ENCODE measurements around the gene MTA3. TPM values are rescaled to one million over a fixed set of nuclear protein-coding genes. Genes with fewer than 3 reads are reported as not detected.

Gene MTA3
- total RNA-seq, 2 experiments from 2014 or later, result 27.0 to 30.9 TPM

GRCh38 chr2:42784204-42784880 is 215.9 kb downstream of the MTA3 start:
- ChIA-PET POLR2A (no interaction called here), CTCF (no interaction called here)
- Histone ChIP-seq H3K4me3 (ENCODE audit: low read length) (no peak overlapping the region), H3K9me3 (ENCODE audit: control insufficient read depth in 1 of 2, insufficient read depth in 1 of 2, low read length in 2 of 2) (peaks cover 0 to 11% of the 10 kb centered on the region in 2 experiments), H3K27me3 (ENCODE audit: control insufficient read depth in 1 of 2, insufficient read depth in 2 of 2, low read length in 2 of 2) (peaks cover 2 to 3% of the 10 kb centered on the region in 2 experiments), H3K4me1 (ENCODE audit: insufficient read depth, low read length) (no peaks in the 10 kb centered on the region), H3K27ac (ENCODE audit: low read depth in 1 of 2, low read length in 2 of 2) (no peak overlapping the region), H3K36me3 (ENCODE audit: insufficient read depth, low read length) (no peaks in the 10 kb centered on the region)
- no peaks in the 10 kb centered on the region for H3K4me1 Mint-ChIP-seq (ENCODE audit: low read depth)
- H3K36me3 Mint-ChIP-seq (ENCODE audit: low read depth), result peaks cover 11% of the 10 kb centered on the region
- H3K27me3 Mint-ChIP-seq, result peaks cover 16% of the 10 kb centered on the region
- no peak overlapping the region for H3K4me3 Mint-ChIP-seq
- DNase-seq, result no peak
- no peak for ATAC-seq (ENCODE audit: poor library complexity)
- H3K9me3 Mint-ChIP-seq, result no peaks in the 10 kb centered on the region
- no peak for TF ChIP-seq CTCF (IDR thresholded peaks at IDR 0.05)
- intact Hi-C loops (cut with DNase I, micrococcal nuclease), result no loop called here
- no peak overlapping the region for H3K27ac Mint-ChIP-seq

- intact Hi-C loops (cut with DNase I, micrococcal nuclease), result loop anchor here in 1 of 2 experiments (5.0 kb wide), 1 partner anchor 39 kb away; no protein-coding TSS in a partner anchor
- H3K4me1 ChIP-seq (ENCODE audit: insufficient read depth, low read length), result peaks cover 3% of the 10 kb centered on the region
- ATAC-seq (ENCODE audit: poor library complexity) (no peak), DNase-seq (no peak)
- ChIA-PET CTCF (no interaction called here), POLR2A (no interaction called here)
- no peak overlapping the region for H3K4me3 Mint-ChIP-seq
- H3K9me3 ChIP-seq (ENCODE audit: control insufficient read depth in 1 of 2, insufficient read depth in 1 of 2, low read length in 2 of 2), result peaks cover 0 to 3% of the 10 kb centered on the region in 2 experiments
- no peak overlapping the region for H3K27ac ChIP-seq (ENCODE audit: low read depth in 1 of 2, low read length in 2 of 2)
- H3K36me3 Mint-ChIP-seq (ENCODE audit: low read depth), result peaks cover 7% of the 10 kb centered on the region
- no peak for TF ChIP-seq CTCF (IDR thresholded peaks at IDR 0.05)
- peaks cover 37% of the 10 kb centered on the region for H3K27me3 Mint-ChIP-seq
- no peaks in the 10 kb centered on the region for H3K9me3 Mint-ChIP-seq
- H3K27me3 ChIP-seq (ENCODE audit: control insufficient read depth in 1 of 2, insufficient read depth in 2 of 2, low read length in 2 of 2), result peaks cover 11 to 18% of the 10 kb centered on the region in 2 experiments
- H3K36me3 ChIP-seq (ENCODE audit: insufficient read depth, low read length), result no peaks in the 10 kb centered on the region
- H3K4me1 Mint-ChIP-seq (ENCODE audit: low read depth), result peaks cover 9% of the 10 kb centered on the region
- no peak overlapping the region for H3K4me3 ChIP-seq (ENCODE audit: low read length)
- no peak overlapping the region for H3K27ac Mint-ChIP-seq
Observed at GRCh38 chr2:42786561-42787345, 218.3 kb downstream of the MTA3 start.

GRCh38 chr2:42787424-42787787 is 219.0 kb downstream of the MTA3 start:
- Mint-ChIP-seq H3K4me3 (no peak overlapping the region), H3K27ac (no peak overlapping the region), H3K4me1 (ENCODE audit: low read depth) (peaks cover 14% of the 10 kb centered on the region), H3K9me3 (no peaks in the 10 kb centered on the region), H3K27me3 (peaks cover 43% of the 10 kb centered on the region), H3K36me3 (ENCODE audit: low read depth) (peaks cover under 1% of the 10 kb centered on the region)
- CTCF ChIA-PET, result no interaction called here
- POLR2A ChIA-PET, result no interaction called here
- peaks cover 10% of the 10 kb centered on the region for H3K4me1 ChIP-seq (ENCODE audit: insufficient read depth, low read length)
- DNase-seq (no peak), ATAC-seq (ENCODE audit: poor library complexity) (no peak)
- H3K27ac ChIP-seq (ENCODE audit: low read depth in 1 of 2, low read length in 2 of 2), result no peak overlapping the region
- peaks cover 0 to 3% of the 10 kb centered on the region in 2 experiments for H3K9me3 ChIP-seq (ENCODE audit: control insufficient read depth in 1 of 2, insufficient read depth in 1 of 2, low read length in 2 of 2)
- no peaks in the 10 kb centered on the region for H3K36me3 ChIP-seq (ENCODE audit: insufficient read depth, low read length)
- TF ChIP-seq CTCF (IDR thresholded peaks at IDR 0.05), result no peak
- intact Hi-C loops (cut with DNase I, micrococcal nuclease), result loop anchor here in 1 of 2 experiments (5.0 kb wide), 1 partner anchor 40 kb away; no protein-coding TSS in a partner anchor
- H3K4me3 ChIP-seq (ENCODE audit: low read length), result no peak overlapping the region
- H3K27me3 ChIP-seq (ENCODE audit: control insufficient read depth in 1 of 2, insufficient read depth in 2 of 2, low read length in 2 of 2), result peaks cover 15 to 22% of the 10 kb centered on the region in 2 experiments
